KOPT-K1 (cell line): Measurements from ENCODE around the gene PGC.
"Not testable (repeated sequence)": the region's sequence is repeated elsewhere in the genome, so short reads cannot be mapped to it uniquely, and the experiment has no call there.

Experiments
- H3K27ac ChIP-seq: fragments of 200-600 bp; sonication (generic); 2 replicates; pipeline ENCODE4 v1.5.1; 2016; ENCODE audit warnings: antibody characterized with exemption, mild to moderate bottlenecking, low read depth, low read length; ENCODE audit not compliant: poor library complexity, severe bottlenecking
- H3K36me3 ChIP-seq: fragments of 200-600 bp; sonication (generic); 2 replicates; pipeline ENCODE4 v1.5.1; 2017; ENCODE audit warnings: antibody characterized with exemption, mild to moderate bottlenecking, low read length, moderate library complexity; ENCODE audit not compliant: insufficient read depth
- H3K9me3 ChIP-seq: fragments of 200-600 bp; sonication (generic); 2 replicates; pipeline ENCODE4 v1.5.1; 2017; ENCODE audit warnings: antibody characterized with exemption, low read length, mild to moderate bottlenecking; ENCODE audit not compliant: insufficient read depth, poor library complexity, severe bottlenecking

Gene PGC

GRCh38 chr6:41766043-41766664 lies 19.0 kb upstream of the PGC start:
- not testable (repeated sequence) for H3K27ac ChIP-seq

DNA sequence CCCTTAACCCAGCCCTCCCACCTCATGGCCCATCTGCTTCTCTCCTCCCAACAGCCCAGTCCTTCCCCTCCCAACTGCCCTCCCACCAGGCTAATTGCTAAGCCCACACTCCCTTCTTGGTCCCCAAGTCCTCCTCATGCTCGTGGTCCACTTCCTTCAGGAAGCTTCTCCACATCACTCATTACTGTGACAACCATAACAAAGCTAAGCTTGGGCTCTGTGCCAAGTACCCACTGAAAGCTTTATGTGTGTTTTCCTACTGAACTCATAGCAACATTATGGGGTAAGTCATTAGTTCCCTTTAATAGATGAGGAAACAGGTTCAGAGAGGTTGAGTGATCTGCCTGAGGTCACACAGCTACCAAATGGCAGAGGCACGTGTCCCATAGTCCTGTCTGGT lies 16.3 kb upstream of the PGC start:
- no peaks in the 10 kb centered on the region for H3K9me3 ChIP-seq
- no peak overlapping the region for H3K27ac ChIP-seq
- no peaks in the 10 kb centered on the region for H3K36me3 ChIP-seq

More at GRCh38 chr6:41766043-41766664, 19.0 kb upstream of the PGC start:
- H3K9me3 ChIP-seq, H3K36me3 ChIP-seq: not testable (repeated sequence)

DNA sequence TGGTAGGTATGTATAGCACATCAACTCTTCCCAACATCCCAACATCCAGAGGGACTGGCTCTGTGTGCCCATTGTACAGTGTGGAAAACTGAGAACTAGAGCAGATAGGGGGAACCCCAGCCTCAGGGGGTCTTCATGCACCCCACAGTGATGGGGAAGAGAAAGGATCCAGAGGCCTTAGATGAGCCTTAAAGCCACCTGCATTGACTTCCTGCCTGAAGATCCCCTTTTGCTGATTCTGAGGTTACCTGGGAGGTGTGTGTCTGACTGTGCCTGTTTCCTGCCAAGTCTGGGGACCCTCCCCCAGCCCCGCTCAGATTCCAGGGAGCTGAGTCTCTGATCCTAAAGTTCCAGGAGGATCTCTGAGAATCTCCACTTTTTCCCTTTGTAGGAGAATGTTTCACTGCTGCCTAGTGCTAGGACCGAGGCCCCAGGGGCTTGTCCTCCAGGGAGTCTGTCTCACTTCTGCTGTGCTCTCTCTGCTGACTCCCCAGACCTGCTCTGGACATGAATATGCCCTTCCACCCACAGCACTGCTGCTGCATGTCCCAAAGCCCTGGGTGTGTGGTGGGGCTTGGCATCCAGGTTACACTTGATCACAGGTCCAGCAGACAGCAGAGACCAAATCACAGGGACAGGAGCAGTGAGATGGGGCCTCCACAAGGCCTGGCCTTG lies 12.8 kb upstream of the PGC start:
- Histone ChIP-seq H3K9me3 (no peaks in the 10 kb centered on the region), H3K36me3 (no peaks in the 10 kb centered on the region), H3K27ac (no peak overlapping the region)

DNA sequence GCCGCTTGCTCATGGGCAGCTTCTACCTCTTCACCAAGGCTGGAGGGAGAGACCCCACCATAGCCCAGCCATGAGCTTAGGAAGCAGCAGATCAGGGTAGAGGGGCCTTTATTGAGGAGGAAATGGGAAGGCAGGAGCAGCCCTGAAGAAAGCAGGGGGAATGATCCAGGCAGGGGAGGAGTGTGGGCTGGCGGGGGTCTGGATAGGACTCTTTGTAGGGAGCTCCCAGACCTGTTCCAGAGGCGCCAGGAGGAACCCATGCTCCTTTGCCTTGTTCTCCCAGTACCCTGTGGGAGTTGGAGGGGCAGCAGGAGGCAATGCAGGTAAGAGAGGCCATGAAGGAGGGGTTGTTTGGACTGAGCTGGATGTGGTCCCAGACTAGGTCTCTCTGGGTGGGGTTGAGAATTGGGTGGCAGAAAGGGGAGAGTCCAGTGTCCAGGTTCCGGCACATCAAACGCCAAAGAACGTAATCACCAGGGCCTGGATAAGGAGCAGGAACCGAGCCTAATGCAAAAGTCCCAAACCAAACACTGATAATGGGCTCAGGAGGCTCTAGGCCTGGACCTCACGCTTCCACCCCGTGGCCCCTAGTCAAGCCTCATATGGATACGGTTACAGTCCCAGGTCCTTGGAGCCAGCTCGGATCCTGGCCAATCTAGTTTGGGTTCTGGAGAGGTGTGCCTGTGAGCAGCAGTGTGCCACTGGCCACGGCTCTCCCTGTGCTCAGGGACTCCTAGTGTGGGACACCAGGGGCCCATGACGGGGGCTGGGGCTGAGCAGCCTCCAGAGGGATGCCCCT lies 12.1 kb upstream of the PGC start:
- Histone ChIP-seq H3K36me3 (no peaks in the 10 kb centered on the region), H3K27ac (no peak overlapping the region), H3K9me3 (no peaks in the 10 kb centered on the region)

DNA sequence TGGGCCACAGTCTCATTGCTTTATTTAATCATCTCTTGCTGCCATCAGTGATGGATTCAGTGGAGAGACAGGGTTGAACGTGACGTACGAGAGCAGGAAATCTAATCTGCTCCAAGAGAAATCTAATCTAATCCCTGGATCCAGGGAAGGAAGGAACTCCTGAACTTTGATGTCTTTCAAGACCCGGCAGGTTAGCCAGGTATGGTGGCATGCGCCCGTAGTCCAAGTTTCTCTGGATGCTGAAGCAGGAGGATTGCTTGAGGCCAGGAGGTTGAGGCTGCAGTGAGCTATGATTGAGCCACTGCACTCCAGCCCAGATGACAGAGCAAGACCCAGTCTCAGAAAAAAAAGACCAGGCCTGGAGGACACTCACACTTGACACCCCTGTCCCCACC lies 11.4 kb upstream of the PGC start:
- no peaks in the 10 kb centered on the region for H3K9me3 ChIP-seq
- no peak overlapping the region for H3K27ac ChIP-seq
- H3K36me3 ChIP-seq = no peaks in the 10 kb centered on the region

GRCh38 chr6:41757931-41758640 lies 10.9 kb upstream of the PGC start:
- no peaks in the 10 kb centered on the region for H3K9me3 ChIP-seq
- no peak overlapping the region for H3K27ac ChIP-seq
- no peaks in the 10 kb centered on the region for H3K36me3 ChIP-seq

GRCh38 chr6:41757271-41757670 lies 10.1 kb upstream of the PGC start:
- no peak overlapping the region for H3K27ac ChIP-seq
- no peaks in the 10 kb centered on the region for H3K36me3 ChIP-seq
- H3K9me3 ChIP-seq = no peaks in the 10 kb centered on the region

DNA sequence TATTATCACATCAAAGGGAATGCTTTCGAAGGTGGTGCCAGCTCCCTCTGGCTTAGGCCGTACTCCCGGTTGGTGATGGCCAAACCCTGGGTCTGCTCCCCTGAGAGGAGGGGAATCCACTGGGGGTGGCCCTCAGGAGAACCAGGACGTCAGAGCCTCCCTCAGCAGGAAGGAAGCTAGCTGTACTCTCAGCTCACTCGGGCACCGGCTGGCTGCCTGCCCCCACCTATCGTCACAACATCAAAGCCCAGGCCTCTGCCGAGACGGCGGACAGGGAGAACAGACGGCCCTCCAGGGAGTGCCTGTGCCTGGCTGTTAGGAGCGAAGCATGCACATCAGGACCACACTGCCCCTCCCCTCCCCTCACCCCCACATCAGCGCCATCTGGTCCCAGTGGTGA lies 9.2 kb upstream of the PGC start:
- no peaks in the 10 kb centered on the region for H3K9me3 ChIP-seq
- H3K36me3 ChIP-seq = no peaks in the 10 kb centered on the region
- H3K27ac ChIP-seq = no peak overlapping the region

GRCh38 chr6:41755895-41756294 lies 8.7 kb upstream of the PGC start:
- Histone ChIP-seq H3K9me3 (no peaks in the 10 kb centered on the region), H3K36me3 (no peaks in the 10 kb centered on the region), H3K27ac (no peak overlapping the region)

DNA sequence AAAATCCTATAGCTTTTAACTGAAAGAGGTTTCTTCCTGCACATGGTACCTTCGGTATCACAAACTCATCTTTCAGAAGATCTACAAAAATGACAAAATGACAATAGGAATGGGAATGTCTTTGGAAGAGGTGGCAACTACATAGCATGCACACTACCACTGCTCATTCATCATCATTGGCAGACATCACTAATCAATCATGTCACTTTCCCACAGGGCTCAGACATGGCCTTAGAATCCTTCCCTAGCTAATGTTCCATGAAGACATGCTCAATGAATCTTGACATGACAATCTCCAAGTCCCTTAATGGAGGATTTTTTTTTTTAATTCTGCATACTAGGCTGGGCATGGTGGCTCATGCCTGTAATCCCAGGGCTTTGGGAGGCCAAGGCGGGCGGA lies 3.2 kb upstream of the PGC start:
- no peaks in the 10 kb centered on the region for H3K36me3 ChIP-seq
- H3K9me3 ChIP-seq = no peaks in the 10 kb centered on the region
- H3K27ac ChIP-seq = no peak overlapping the region

- no peaks in the 10 kb centered on the region for H3K9me3 ChIP-seq
- H3K27ac ChIP-seq = no peak overlapping the region
- H3K36me3 ChIP-seq = no peaks in the 10 kb centered on the region
Observed at GRCh38 chr6:41748542-41748941, 1.3 kb upstream of the PGC start.

GRCh38 chr6:41748102-41748477 lies 893 bp upstream of the PGC start:
- Histone ChIP-seq H3K9me3 (no peaks in the 10 kb centered on the region), H3K36me3 (no peaks in the 10 kb centered on the region), H3K27ac (no peak overlapping the region)

GRCh38 chr6:41746107-41746506 lies 1.1 kb downstream of the PGC start:
- no peaks in the 10 kb centered on the region for H3K36me3 ChIP-seq
- no peaks in the 10 kb centered on the region for H3K9me3 ChIP-seq
- no peak overlapping the region for H3K27ac ChIP-seq

- no peak overlapping the region for H3K27ac ChIP-seq
- no peaks in the 10 kb centered on the region for H3K9me3 ChIP-seq
- H3K36me3 ChIP-seq = no peaks in the 10 kb centered on the region
Observed at GRCh38 chr6:41744236-41744787, 2.9 kb downstream of the PGC start.
